ENCODE results near the gene C20orf173. TPM values are rescaled to one million over a fixed set of nuclear protein-coding genes. Genes with fewer than 3 reads are reported as not detected.

The C20orf173 gene, protein sequence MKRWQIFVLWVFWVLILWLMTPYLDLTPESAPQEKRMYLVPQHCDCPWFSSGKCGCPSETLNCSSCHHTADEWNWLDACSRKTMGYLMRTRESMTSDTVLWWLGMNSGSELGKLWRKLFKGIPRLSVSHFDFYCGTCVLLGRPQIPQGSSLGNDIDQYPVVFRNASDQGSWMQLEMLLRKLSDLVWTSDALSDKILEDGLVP
- polyA plus RNA-seq (not detected in 2 replicates), polyA minus RNA-seq (not detected in 2 replicates)

DNA sequence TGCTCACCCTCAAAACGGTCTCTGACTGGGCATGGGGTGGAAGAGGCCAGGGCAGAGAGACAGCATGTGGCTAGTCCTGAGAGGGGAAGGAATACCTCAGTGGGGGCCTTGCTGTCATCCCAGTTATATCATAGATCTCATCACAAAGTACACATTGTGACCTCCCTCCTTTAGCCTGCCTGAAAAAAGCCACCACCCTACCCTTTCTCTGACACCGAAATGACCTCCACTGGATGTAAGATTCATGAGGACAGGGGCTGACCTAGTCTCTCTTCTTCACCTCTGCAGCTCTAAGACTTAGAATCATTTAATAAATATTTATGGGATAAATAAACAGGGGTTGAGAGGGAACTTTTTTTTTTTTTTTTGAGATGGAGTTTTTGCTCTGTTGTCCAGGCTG lies at the start of gene C20orf173:
C20orf173 (minus strand) TSS at position 101 of the 400 bp plus-strand sequence. CDS start 279 bp downstream, outside the sequence.
- no peaks in the 10 kb centered on the region for H3K36me3 ChIP-seq (ENCODE audit: insufficient read depth, low read length)
- H3K4me2 ChIP-seq (ENCODE audit: low read length): no peak within 1 kb of the TSS
- no peak within 1 kb of the TSS for H3K9ac ChIP-seq (ENCODE audit: low read length)
- no peaks in the 10 kb centered on the region for H3K27me3 ChIP-seq (ENCODE audit: insufficient read depth, low read depth, low read length)
- TF ChIP-seq, protein P1, sequence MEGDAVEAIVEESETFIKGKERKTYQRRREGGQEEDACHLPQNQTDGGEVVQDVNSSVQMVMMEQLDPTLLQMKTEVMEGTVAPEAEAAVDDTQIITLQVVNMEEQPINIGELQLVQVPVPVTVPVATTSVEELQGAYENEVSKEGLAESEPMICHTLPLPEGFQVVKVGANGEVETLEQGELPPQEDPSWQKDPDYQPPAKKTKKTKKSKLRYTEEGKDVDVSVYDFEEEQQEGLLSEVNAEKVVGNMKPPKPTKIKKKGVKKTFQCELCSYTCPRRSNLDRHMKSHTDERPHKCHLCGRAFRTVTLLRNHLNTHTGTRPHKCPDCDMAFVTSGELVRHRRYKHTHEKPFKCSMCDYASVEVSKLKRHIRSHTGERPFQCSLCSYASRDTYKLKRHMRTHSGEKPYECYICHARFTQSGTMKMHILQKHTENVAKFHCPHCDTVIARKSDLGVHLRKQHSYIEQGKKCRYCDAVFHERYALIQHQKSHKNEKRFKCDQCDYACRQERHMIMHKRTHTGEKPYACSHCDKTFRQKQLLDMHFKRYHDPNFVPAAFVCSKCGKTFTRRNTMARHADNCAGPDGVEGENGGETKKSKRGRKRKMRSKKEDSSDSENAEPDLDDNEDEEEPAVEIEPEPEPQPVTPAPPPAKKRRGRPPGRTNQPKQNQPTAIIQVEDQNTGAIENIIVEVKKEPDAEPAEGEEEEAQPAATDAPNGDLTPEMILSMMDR (IDR thresholded peaks at IDR 0.05; ENCODE audit: poor library complexity, severe bottlenecking): no peak
- TF ChIP-seq POLR2AphosphoS5 (IDR thresholded peaks at IDR 0.05) (no peak), SMC3 (conservative IDR thresholded peaks at IDR 0.05; ENCODE audit: poor library complexity) (no peak)
- no peaks in the 10 kb centered on the region for H3K79me2 ChIP-seq (replicated peaks; ENCODE audit: insufficient read depth, low read length)
- H3K9me2 ChIP-seq (ENCODE audit: insufficient read depth, low read length): no peaks in the 10 kb centered on the region
- H2AFZ ChIP-seq (ENCODE audit: low read depth, low read length): no peak within 1 kb of the TSS
- no peaks in the 10 kb centered on the region for H3K9me3 ChIP-seq (ENCODE audit: low read length)
- no peak within 1 kb of the TSS for H3K4me3 ChIP-seq (ENCODE audit: low read length)
- no peak within 1 kb of the TSS for H3K27ac ChIP-seq (ENCODE audit: low read length)
- H4K20me1 ChIP-seq (ENCODE audit: insufficient read depth): no peaks in the 10 kb centered on the region
- H3F3A ChIP-seq (ENCODE audit: insufficient read depth, low read length, poor library complexity, severe bottlenecking): no peaks in the 10 kb centered on the region

DNA sequence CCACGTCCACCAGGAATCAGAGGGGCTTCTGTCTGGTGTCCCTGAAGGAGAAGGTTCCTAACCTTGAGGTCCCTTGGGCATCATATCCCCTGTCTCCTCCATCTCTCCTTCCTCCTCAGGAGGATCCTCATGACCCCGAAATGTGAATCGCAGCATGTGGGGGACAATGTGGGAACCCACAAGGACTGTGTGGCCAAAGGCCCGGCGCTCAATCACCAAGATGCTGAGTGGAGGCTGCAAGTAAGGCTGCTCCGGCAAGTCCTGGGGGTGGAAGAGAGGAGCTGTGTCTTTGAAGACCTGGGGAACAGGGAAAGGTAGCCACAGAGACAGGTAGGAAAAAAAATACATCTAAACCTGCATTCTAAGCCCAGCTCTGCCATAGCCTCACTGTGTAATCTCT lies 49.7 kb upstream of the C20orf173 start:
- H2AFZ ChIP-seq (ENCODE audit: low read depth, low read length): no peak overlapping the region

More for the DNA sequence above, 49.7 kb upstream of the C20orf173 start:
- H3K9ac ChIP-seq (ENCODE audit: low read length): no peak overlapping the region
- H3F3A ChIP-seq (ENCODE audit: insufficient read depth, low read length, poor library complexity, severe bottlenecking): no peaks in the 10 kb centered on the region
- no peaks in the 10 kb centered on the region for H3K36me3 ChIP-seq (ENCODE audit: insufficient read depth, low read length)
- H3K79me2 ChIP-seq (replicated peaks; ENCODE audit: insufficient read depth, low read length): no peaks in the 10 kb centered on the region
- no peaks in the 10 kb centered on the region for H4K20me1 ChIP-seq (ENCODE audit: insufficient read depth)
- TF ChIP-seq, protein P1 (IDR thresholded peaks at IDR 0.05; ENCODE audit: poor library complexity, severe bottlenecking): no peak
- no peak for TF ChIP-seq RAD21 (conservative IDR thresholded peaks at IDR 0.05)
- no peak for TF ChIP-seq SMC3 (conservative IDR thresholded peaks at IDR 0.05; ENCODE audit: poor library complexity)
- TF ChIP-seq MXI1 (conservative IDR thresholded peaks at IDR 0.05; ENCODE audit: poor library complexity, severe bottlenecking): no peak
- TF ChIP-seq, protein P2, sequence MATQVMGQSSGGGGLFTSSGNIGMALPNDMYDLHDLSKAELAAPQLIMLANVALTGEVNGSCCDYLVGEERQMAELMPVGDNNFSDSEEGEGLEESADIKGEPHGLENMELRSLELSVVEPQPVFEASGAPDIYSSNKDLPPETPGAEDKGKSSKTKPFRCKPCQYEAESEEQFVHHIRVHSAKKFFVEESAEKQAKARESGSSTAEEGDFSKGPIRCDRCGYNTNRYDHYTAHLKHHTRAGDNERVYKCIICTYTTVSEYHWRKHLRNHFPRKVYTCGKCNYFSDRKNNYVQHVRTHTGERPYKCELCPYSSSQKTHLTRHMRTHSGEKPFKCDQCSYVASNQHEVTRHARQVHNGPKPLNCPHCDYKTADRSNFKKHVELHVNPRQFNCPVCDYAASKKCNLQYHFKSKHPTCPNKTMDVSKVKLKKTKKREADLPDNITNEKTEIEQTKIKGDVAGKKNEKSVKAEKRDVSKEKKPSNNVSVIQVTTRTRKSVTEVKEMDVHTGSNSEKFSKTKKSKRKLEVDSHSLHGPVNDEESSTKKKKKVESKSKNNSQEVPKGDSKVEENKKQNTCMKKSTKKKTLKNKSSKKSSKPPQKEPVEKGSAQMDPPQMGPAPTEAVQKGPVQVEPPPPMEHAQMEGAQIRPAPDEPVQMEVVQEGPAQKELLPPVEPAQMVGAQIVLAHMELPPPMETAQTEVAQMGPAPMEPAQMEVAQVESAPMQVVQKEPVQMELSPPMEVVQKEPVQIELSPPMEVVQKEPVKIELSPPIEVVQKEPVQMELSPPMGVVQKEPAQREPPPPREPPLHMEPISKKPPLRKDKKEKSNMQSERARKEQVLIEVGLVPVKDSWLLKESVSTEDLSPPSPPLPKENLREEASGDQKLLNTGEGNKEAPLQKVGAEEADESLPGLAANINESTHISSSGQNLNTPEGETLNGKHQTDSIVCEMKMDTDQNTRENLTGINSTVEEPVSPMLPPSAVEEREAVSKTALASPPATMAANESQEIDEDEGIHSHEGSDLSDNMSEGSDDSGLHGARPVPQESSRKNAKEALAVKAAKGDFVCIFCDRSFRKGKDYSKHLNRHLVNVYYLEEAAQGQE (IDR thresholded peaks at IDR 0.05; ENCODE audit: borderline replicate concordance): no peak
- no peaks in the 10 kb centered on the region for H3K9me2 ChIP-seq (ENCODE audit: insufficient read depth, low read length)
- H3K4me2 ChIP-seq (ENCODE audit: low read length): no peak overlapping the region
- H3K27ac ChIP-seq (ENCODE audit: low read length): no peak overlapping the region
- no peaks in the 10 kb centered on the region for H3K27me3 ChIP-seq (ENCODE audit: insufficient read depth, low read depth, low read length)
- no peaks in the 10 kb centered on the region for H3K9me3 ChIP-seq (ENCODE audit: low read length)
- H3K4me3 ChIP-seq (ENCODE audit: low read length): no peak overlapping the region

Data from neural cell (in vitro differentiated cells).